ENCODE data around the gene RNF111. TPM values are rescaled to one million over a fixed set of nuclear protein-coding genes. Genes with fewer than 3 reads are reported as not detected.

RNF111 gene
- total RNA-seq, 1 donor, result 21.4 TPM

DNA sequence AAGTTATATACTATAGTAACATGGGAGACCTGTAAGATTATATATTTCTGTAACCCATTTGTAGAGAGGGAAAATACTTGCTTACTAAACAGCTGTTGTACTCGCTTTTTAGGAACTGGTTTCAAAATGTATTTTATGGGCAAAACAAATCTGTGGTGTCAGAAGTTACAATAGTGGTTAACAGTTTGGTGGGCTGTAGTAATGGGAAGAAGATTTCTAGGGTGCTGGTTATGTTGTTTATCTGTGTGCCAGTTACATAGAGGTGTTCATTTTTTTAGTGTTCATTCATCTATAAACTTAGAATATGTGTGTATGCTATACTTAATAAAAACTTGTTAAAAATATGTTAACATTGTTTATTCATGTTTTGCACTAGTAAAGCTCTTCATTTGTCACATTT lies 42.1 kb downstream of the RNF111 start:
- no peak overlapping the region for H3K4me2 ChIP-seq (ENCODE audit: insufficient read depth, low read length)
- H3K9me3 ChIP-seq (ENCODE audit: low read depth, low read length), result no peaks in the 10 kb centered on the region
- no peak overlapping the region for H3K4me3 ChIP-seq (ENCODE audit: insufficient read depth, low read length)
- TF ChIP-seq CTCF (IDR thresholded peaks at IDR 0.05; ENCODE audit: extremely low read depth, low read depth, low read length), result no peak
- no peak overlapping the region for H3K27ac ChIP-seq (ENCODE audit: low read depth, low read length)
- no peak overlapping the region for H2AFZ ChIP-seq (ENCODE audit: low read length)
- no peaks in the 10 kb centered on the region for H3K4me1 ChIP-seq (ENCODE audit: insufficient read depth, low read length)
- peaks cover 31% of the 10 kb centered on the region for H3K36me3 ChIP-seq (ENCODE audit: insufficient read depth, low read length)
- peaks cover 27% of the 10 kb centered on the region for H4K20me1 ChIP-seq (ENCODE audit: insufficient read depth, low read length)
- H3K79me2 ChIP-seq (ENCODE audit: insufficient read depth, low read length), result peaks cover 76% of the 10 kb centered on the region
- no peaks in the 10 kb centered on the region for H3K27me3 ChIP-seq (ENCODE audit: insufficient read depth, low read length)
- no peak for DNase-seq (ENCODE audit: insufficient read length, low spot score, missing footprints)

GRCh38 chr15:59035201-59035600 lies 47.7 kb downstream of the RNF111 start:
- no peak overlapping the region for H2AFZ ChIP-seq (ENCODE audit: low read length)
- peaks cover 82% of the 10 kb centered on the region for H3K79me2 ChIP-seq (ENCODE audit: insufficient read depth, low read length)
- peaks cover 19% of the 10 kb centered on the region for H4K20me1 ChIP-seq (ENCODE audit: insufficient read depth, low read length)

GRCh38 chr15:59039225-59039624 lies 51.8 kb downstream of the RNF111 start:
- TF ChIP-seq CTCF (IDR thresholded peaks at IDR 0.05; ENCODE audit: extremely low read depth, low read depth, low read length), result no peak
- Histone ChIP-seq H3K27ac (ENCODE audit: low read depth, low read length) (no peak overlapping the region), H3K4me1 (ENCODE audit: insufficient read depth, low read length) (no peaks in the 10 kb centered on the region), H3K4me3 (ENCODE audit: insufficient read depth, low read length) (no peak overlapping the region), H3K27me3 (ENCODE audit: insufficient read depth, low read length) (no peaks in the 10 kb centered on the region), H3K79me2 (ENCODE audit: insufficient read depth, low read length) (peaks cover 89% of the 10 kb centered on the region), H3K4me2 (ENCODE audit: insufficient read depth, low read length) (no peak overlapping the region), H4K20me1 (ENCODE audit: insufficient read depth, low read length) (peaks cover 16% of the 10 kb centered on the region), H3K9me3 (ENCODE audit: low read depth, low read length) (no peaks in the 10 kb centered on the region), H2AFZ (ENCODE audit: low read length) (no peak overlapping the region), H3K36me3 (ENCODE audit: insufficient read depth, low read length) (peaks cover 2% of the 10 kb centered on the region)
- no peak for DNase-seq (ENCODE audit: insufficient read length, low spot score, missing footprints)

More at GRCh38 chr15:59035201-59035600, 47.7 kb downstream of the RNF111 start:
- no peaks in the 10 kb centered on the region for H3K4me1 ChIP-seq (ENCODE audit: insufficient read depth, low read length)
- H3K4me2 ChIP-seq (ENCODE audit: insufficient read depth, low read length), result no peak overlapping the region
- H3K27me3 ChIP-seq (ENCODE audit: insufficient read depth, low read length), result no peaks in the 10 kb centered on the region
- TF ChIP-seq CTCF (IDR thresholded peaks at IDR 0.05; ENCODE audit: extremely low read depth, low read depth, low read length), result no peak
- no peak overlapping the region for H3K27ac ChIP-seq (ENCODE audit: low read depth, low read length)
- DNase-seq (ENCODE audit: insufficient read length, low spot score, missing footprints), result no peak
- peaks cover 27% of the 10 kb centered on the region for H3K36me3 ChIP-seq (ENCODE audit: insufficient read depth, low read length)
- H3K9me3 ChIP-seq (ENCODE audit: low read depth, low read length), result no peaks in the 10 kb centered on the region
- H3K4me3 ChIP-seq (ENCODE audit: insufficient read depth, low read length), result no peak overlapping the region

DNA sequence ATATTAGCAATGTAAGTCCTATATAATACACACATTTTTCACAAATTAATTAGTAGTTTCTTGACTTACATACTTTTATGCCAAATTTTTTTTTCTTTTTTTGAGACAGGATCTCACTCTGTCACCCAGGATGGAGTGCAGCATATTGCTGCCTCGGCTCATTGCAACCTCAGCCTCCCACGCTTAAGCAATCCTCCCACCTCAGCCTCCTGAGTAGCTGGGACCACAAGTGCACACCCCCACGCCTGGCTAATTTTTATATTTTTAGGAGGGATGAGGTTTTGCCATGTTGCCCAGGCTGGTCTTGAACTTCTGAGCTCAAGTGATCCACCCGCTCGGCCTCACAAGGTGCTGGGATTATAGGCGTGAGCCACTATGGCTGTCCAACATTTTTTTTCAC lies 54.6 kb downstream of the RNF111 start:
- no peaks in the 10 kb centered on the region for H3K36me3 ChIP-seq (ENCODE audit: insufficient read depth, low read length)
- H4K20me1 ChIP-seq (ENCODE audit: insufficient read depth, low read length), result peaks cover 6% of the 10 kb centered on the region
- H3K9me3 ChIP-seq (ENCODE audit: low read depth, low read length), result no peaks in the 10 kb centered on the region
- H3K27ac ChIP-seq (ENCODE audit: low read depth, low read length), result no peak overlapping the region
- no peak for TF ChIP-seq CTCF (IDR thresholded peaks at IDR 0.05; ENCODE audit: extremely low read depth, low read depth, low read length)
- no peak overlapping the region for H2AFZ ChIP-seq (ENCODE audit: low read length)
- no peaks in the 10 kb centered on the region for H3K27me3 ChIP-seq (ENCODE audit: insufficient read depth, low read length)
- H3K79me2 ChIP-seq (ENCODE audit: insufficient read depth, low read length), result peaks cover 75% of the 10 kb centered on the region
- H3K4me1 ChIP-seq (ENCODE audit: insufficient read depth, low read length), result no peaks in the 10 kb centered on the region
- DNase-seq (ENCODE audit: insufficient read length, low spot score, missing footprints), result no peak
- H3K4me2 ChIP-seq (ENCODE audit: insufficient read depth, low read length), result no peak overlapping the region
- no peak overlapping the region for H3K4me3 ChIP-seq (ENCODE audit: insufficient read depth, low read length)

Measured in osteoblast (primary cell).